ENCODE results near the gene BTBD1.
A peak's percentile ranks its signal among the peaks of the same experiment; 100 is the strongest.
"Not testable (repeated sequence)": the region's sequence is repeated elsewhere in the genome, so short reads cannot be mapped to it uniquely, and the experiment has no call there.

The BTBD1 gene

GRCh38 chr15:83092309-83092976 lies 25.4 kb upstream of the BTBD1 start:
- no peak overlapping the region for H4K12ac ChIP-seq (ENCODE audit: low read depth, low read length)
- no CpG with 5 or more reads among the region's 4 CpGs for WGBS (ENCODE audit: extremely low coverage, insufficient coverage, insufficient read length)
- no peak overlapping the region for H3K9ac ChIP-seq (ENCODE audit: low read length)
- H4K8ac ChIP-seq (ENCODE audit: low read depth, low read length), result no peak overlapping the region
- H2BK12ac ChIP-seq (ENCODE audit: low read length), result no peak overlapping the region
- H3K79me2 ChIP-seq (ENCODE audit: control insufficient read depth, insufficient read depth, low read length, poor library complexity), result no peaks in the 10 kb centered on the region
- no peaks in the 10 kb centered on the region for H3K79me1 ChIP-seq (ENCODE audit: low read length)
- H2BK5ac ChIP-seq (ENCODE audit: low read depth, low read length, poor library complexity), result no peak overlapping the region
- H2AFZ ChIP-seq (ENCODE audit: insufficient read depth, low read length, poor library complexity), result no peak overlapping the region
- peak; percentile 90 to 94 for DNase-seq
- H3K4me1 ChIP-seq (ENCODE audit: control insufficient read depth in 1 of 2, insufficient read depth in 2 of 2, low read length in 2 of 2), result peaks cover 4 to 7% of the 10 kb centered on the region in 2 experiments
- H3K9me3 ChIP-seq (ENCODE audit: insufficient read depth, low read depth, low read length), result no peaks in the 10 kb centered on the region
- H3K4me3 ChIP-seq (ENCODE audit: low read depth, low read length), result no peak overlapping the region
- H3K27me3 ChIP-seq (ENCODE audit: insufficient read depth, low read length), result no peaks in the 10 kb centered on the region
- H3K4me2 ChIP-seq (ENCODE audit: low read length), result peak overlapping the region; percentile 46
- peak overlapping the region; percentile 5 for H3K27ac ChIP-seq (ENCODE audit: low read depth, low read length)
- H2AK5ac ChIP-seq (ENCODE audit: low read length), result no peak overlapping the region
- H3K18ac ChIP-seq (ENCODE audit: low read length), result no peak overlapping the region
- H3K14ac ChIP-seq (ENCODE audit: low read length), result no peak overlapping the region
- H3K4ac ChIP-seq (ENCODE audit: low read depth, low read length), result no peak overlapping the region
- no peak overlapping the region for H3K23ac ChIP-seq (ENCODE audit: low read length)
- no peak overlapping the region for H2BK120ac ChIP-seq (ENCODE audit: insufficient read depth, low read length, poor library complexity)
- no peak overlapping the region for H4K91ac ChIP-seq (ENCODE audit: low read depth, low read length)
- no peaks in the 10 kb centered on the region for H3K36me3 ChIP-seq (ENCODE audit: control insufficient read depth in 1 of 2, insufficient read depth in 2 of 2, low read length in 2 of 2)

GRCh38 chr15:83091965-83092308 lies 24.9 kb upstream of the BTBD1 start:
- H3K9ac ChIP-seq (ENCODE audit: low read length); H2BK120ac ChIP-seq (ENCODE audit: insufficient read depth, low read length, poor library complexity); H3K4me3 ChIP-seq (ENCODE audit: low read depth, low read length); H3K4ac ChIP-seq (ENCODE audit: low read depth, low read length); H4K12ac ChIP-seq (ENCODE audit: low read depth, low read length); H3K27me3 ChIP-seq (ENCODE audit: insufficient read depth, low read length); H3K4me1 ChIP-seq (ENCODE audit: control insufficient read depth in 1 of 2, insufficient read depth in 2 of 2, low read length in 2 of 2); H4K91ac ChIP-seq (ENCODE audit: low read depth, low read length); H3K36me3 ChIP-seq (ENCODE audit: control insufficient read depth in 1 of 2, insufficient read depth in 2 of 2, low read length in 2 of 2); H3K18ac ChIP-seq (ENCODE audit: low read length); DNase-seq; H3K79me2 ChIP-seq (ENCODE audit: control insufficient read depth, insufficient read depth, low read length, poor library complexity); H2BK5ac ChIP-seq (ENCODE audit: low read depth, low read length, poor library complexity); H3K79me1 ChIP-seq (ENCODE audit: low read length); H2BK12ac ChIP-seq (ENCODE audit: low read length); H2AK5ac ChIP-seq (ENCODE audit: low read length); H3K9me3 ChIP-seq (ENCODE audit: insufficient read depth, low read depth, low read length); H3K23ac ChIP-seq (ENCODE audit: low read length); H3K14ac ChIP-seq (ENCODE audit: low read length); H2AFZ ChIP-seq (ENCODE audit: insufficient read depth, low read length, poor library complexity); H4K8ac ChIP-seq (ENCODE audit: low read depth, low read length): not testable (repeated sequence)
- WGBS (ENCODE audit: extremely low coverage, insufficient coverage, insufficient read length), result no CpG with 5 or more reads among the region's 3 CpGs
- peak overlapping the region; percentile 5 for H3K27ac ChIP-seq (ENCODE audit: low read depth, low read length)
- H3K4me2 ChIP-seq (ENCODE audit: low read length), result peak overlapping the region; percentile 46

- Histone ChIP-seq H3K79me2 (ENCODE audit: control insufficient read depth, insufficient read depth, low read length, poor library complexity) (no peaks in the 10 kb centered on the region), H2AFZ (ENCODE audit: insufficient read depth, low read length, poor library complexity) (no peak overlapping the region), H3K4me2 (ENCODE audit: low read length) (no peak overlapping the region), H3K23ac (ENCODE audit: low read length) (no peak overlapping the region), H3K27ac (ENCODE audit: low read depth, low read length) (no peak overlapping the region), H3K79me1 (ENCODE audit: low read length) (no peaks in the 10 kb centered on the region), H3K27me3 (ENCODE audit: insufficient read depth, low read length) (no peaks in the 10 kb centered on the region), H2AK5ac (ENCODE audit: low read length) (no peak overlapping the region), H4K8ac (ENCODE audit: low read depth, low read length) (no peak overlapping the region), H2BK120ac (ENCODE audit: insufficient read depth, low read length, poor library complexity) (no peak overlapping the region), H2BK12ac (ENCODE audit: low read length) (no peak overlapping the region), H3K9ac (ENCODE audit: low read length) (no peak overlapping the region), H3K14ac (ENCODE audit: low read length) (no peak overlapping the region), H3K4ac (ENCODE audit: low read depth, low read length) (no peak overlapping the region), H4K12ac (ENCODE audit: low read depth, low read length) (no peak overlapping the region), H3K4me1 (ENCODE audit: control insufficient read depth in 1 of 2, insufficient read depth in 2 of 2, low read length in 2 of 2) (peaks cover 4 to 7% of the 10 kb centered on the region in 2 experiments), H4K91ac (ENCODE audit: low read depth, low read length) (no peak overlapping the region), H2BK5ac (ENCODE audit: low read depth, low read length, poor library complexity) (no peak overlapping the region), H3K9me3 (ENCODE audit: insufficient read depth, low read depth, low read length) (no peaks in the 10 kb centered on the region), H3K36me3 (ENCODE audit: control insufficient read depth in 1 of 2, insufficient read depth in 2 of 2, low read length in 2 of 2) (no peaks in the 10 kb centered on the region), H3K18ac (ENCODE audit: low read length) (no peak overlapping the region), H3K4me3 (ENCODE audit: low read depth, low read length) (no peak overlapping the region)
- WGBS (ENCODE audit: extremely low coverage, insufficient coverage, insufficient read length), result no CpG with 5 or more reads among the region's 4 CpGs
- no peak for DNase-seq
Measured at GRCh38 chr15:83090465-83090864, 23.4 kb upstream of the BTBD1 start.

GRCh38 chr15:83088876-83089275 lies 21.8 kb upstream of the BTBD1 start:
- no peak overlapping the region for H3K4ac ChIP-seq (ENCODE audit: low read depth, low read length)
- no peak overlapping the region for H3K9ac ChIP-seq (ENCODE audit: low read length)
- no peak overlapping the region for H3K4me3 ChIP-seq (ENCODE audit: low read depth, low read length)
- H3K27ac ChIP-seq (ENCODE audit: low read depth, low read length), result no peak overlapping the region
- H3K27me3 ChIP-seq (ENCODE audit: insufficient read depth, low read length), result no peaks in the 10 kb centered on the region
- H2BK120ac ChIP-seq (ENCODE audit: insufficient read depth, low read length, poor library complexity), result no peak overlapping the region
- no peak overlapping the region for H4K12ac ChIP-seq (ENCODE audit: low read depth, low read length)
- no peaks in the 10 kb centered on the region for H3K79me2 ChIP-seq (ENCODE audit: control insufficient read depth, insufficient read depth, low read length, poor library complexity)
- no peak overlapping the region for H3K18ac ChIP-seq (ENCODE audit: low read length)
- H2AFZ ChIP-seq (ENCODE audit: insufficient read depth, low read length, poor library complexity), result no peak overlapping the region
- H3K23ac ChIP-seq (ENCODE audit: low read length), result no peak overlapping the region
- H4K91ac ChIP-seq (ENCODE audit: low read depth, low read length), result no peak overlapping the region
- H3K4me2 ChIP-seq (ENCODE audit: low read length), result no peak overlapping the region
- H3K36me3 ChIP-seq (ENCODE audit: control insufficient read depth in 1 of 2, insufficient read depth in 2 of 2, low read length in 2 of 2), result no peaks in the 10 kb centered on the region
- H2BK12ac ChIP-seq (ENCODE audit: low read length), result no peak overlapping the region
- no peak overlapping the region for H4K8ac ChIP-seq (ENCODE audit: low read depth, low read length)
- H3K14ac ChIP-seq (ENCODE audit: low read length), result no peak overlapping the region
- no peaks in the 10 kb centered on the region for H3K9me3 ChIP-seq (ENCODE audit: insufficient read depth, low read depth, low read length)
- no peak overlapping the region for H2AK5ac ChIP-seq (ENCODE audit: low read length)
- H3K79me1 ChIP-seq (ENCODE audit: low read length), result no peaks in the 10 kb centered on the region
- DNase-seq, result peak; percentile 74 to 90
- H3K4me1 ChIP-seq (ENCODE audit: control insufficient read depth in 1 of 2, insufficient read depth in 2 of 2, low read length in 2 of 2), result peaks cover 4 to 7% of the 10 kb centered on the region in 2 experiments
- no CpG with 5 or more reads among the region's 2 CpGs for WGBS (ENCODE audit: extremely low coverage, insufficient coverage, insufficient read length)
- no peak overlapping the region for H2BK5ac ChIP-seq (ENCODE audit: low read depth, low read length, poor library complexity)

Measured in trophoblast cell (in vitro differentiated cells and primary cell).